Caco-2 (cell line): ENCODE results near the gene FBXO31. TPM values are rescaled to one million over a fixed set of nuclear protein-coding genes. Genes with fewer than 3 reads are reported as not detected.

ENCODE experiments used
- BruUV-seq: library from RNA; stranded (reverse); fragments of 400-500 nt; replicated peaks from 2 replicates; lab custom pipeline; 2021; lab: Mats Ljungman, UMichigan
- CTCF ChIA-PET: fragments of 300-600 bp; sonication (Branson Sonifier 250); formaldehyde crosslinking; loops from one replicate; lab custom pipeline; 2022; ENCODE audit warnings: antibody characterized with exemption; lab: Charles Lee
- POLR2A ChIA-PET: fragments of 300-600 bp; sonication (Branson Sonifier 250); formaldehyde crosslinking; loops from one replicate; lab custom pipeline; 2022; ENCODE audit warnings: antibody characterized with exemption; lab: Charles Lee
- DNase-seq, 2 experiments: peaks; one replicate each; pipeline versions ENCODE4 v3.0.0 to v3.0.0-alpha.2; 2020 to 2022
- H3K27me3 ChIP-seq: replicated peaks from 2 replicates; pipeline ENCODE4 v1.6.0; 2011; ENCODE audit warnings: low read length; ENCODE audit not compliant: control insufficient read depth, insufficient read depth
- H3K36me3 ChIP-seq: 2 replicates; pipeline ENCODE4 v1.5.1; 2011; ENCODE audit warnings: low read length; ENCODE audit not compliant: control insufficient read depth, insufficient read depth
- H3K4me1 ChIP-seq: fragments of 250-450 bp; sonication (Bioruptor Pico); 2 replicates; pipeline ENCODE4 v1.5.1; 2020; ENCODE audit warnings: mild to moderate bottlenecking
- H3K4me3 ChIP-seq: 2 replicates; pipeline ENCODE4 v1.5.1; 2011; ENCODE audit warnings: low read depth, mild to moderate bottlenecking, control low read depth, low read length
- H3K9me3 ChIP-seq: fragments of 250-450 bp; sonication (Bioruptor Pico); 2 replicates; pipeline ENCODE4 v1.5.1; 2020; ENCODE audit warnings: mild to moderate bottlenecking, moderate library complexity
- H3K27ac Mint-ChIP-seq: one replicate; pipeline ENCODE4 v1.8.0; 2022; ENCODE audit warnings: mixed read lengths; ENCODE audit not compliant: unreplicated experiment
- H3K27me3 Mint-ChIP-seq: one replicate; pipeline ENCODE4 v1.8.0; 2022; ENCODE audit warnings: mixed read lengths; ENCODE audit not compliant: insufficient read depth, unreplicated experiment
- H3K36me3 Mint-ChIP-seq: one replicate; pipeline ENCODE4 v1.8.0; 2022; ENCODE audit warnings: mild to moderate bottlenecking, mixed read lengths; ENCODE audit not compliant: insufficient read depth, unreplicated experiment
- H3K4me1 Mint-ChIP-seq: one replicate; pipeline ENCODE4 v1.8.0; 2022; ENCODE audit warnings: low read depth, mixed read lengths; ENCODE audit not compliant: unreplicated experiment
- H3K4me3 Mint-ChIP-seq: one replicate; pipeline ENCODE4 v1.8.0; 2022; ENCODE audit warnings: mild to moderate bottlenecking, moderate library complexity, mixed read lengths; ENCODE audit not compliant: unreplicated experiment
- H3K9me3 Mint-ChIP-seq: one replicate; pipeline ENCODE4 v1.8.0; 2022; ENCODE audit warnings: mixed read lengths; ENCODE audit not compliant: unreplicated experiment
- CTCF ChIP-seq, 2 experiments: fragments of 200-600 bp in 1 of 2; IDR thresholded peaks; 1 replicate in 1 of 2; 2 replicates in 1 of 2; pipeline versions ENCODE4 v1.5.1 to v1.8.0; 2011 to 2022; ENCODE audit warnings: antibody characterized with exemption in 1 of 2, control low read depth in 1 of 2, inconsistent platforms in 1 of 2, low read depth in 1 of 2, low read length in 1 of 2, mild to moderate bottlenecking in 1 of 2, moderate library complexity in 1 of 2; ENCODE audit not compliant: insufficient read depth in 1 of 2, severe bottlenecking in 1 of 2, unreplicated experiment in 1 of 2
- intact Hi-C: fragments of 100-400 bp; cut with micrococcal nuclease; formaldehyde crosslinking; loops from one replicate; pipeline ENCODE4 v1.10.0; 2022; ENCODE audit not compliant: unreplicated experiment
- total RNA-seq: library from RNA; stranded (reverse); gene quantifications from 2 replicates; pipeline ENCODE4 v1.2.3, GENCODE V29; 2022

The FBXO31 gene
- total RNA-seq, 1 experiment from 2014 or later: 55.6 TPM

GRCh38 chr16:87332150-87332549 is 51.4 kb downstream of the FBXO31 start:
- BruUV-seq: no TSS peak
- TF ChIP-seq CTCF (IDR thresholded peaks at IDR 0.05; ENCODE audit: insufficient read depth in 1 of 2, low read depth in 1 of 2, low read length in 1 of 2, severe bottlenecking in 1 of 2, unreplicated experiment in 1 of 2): no peak
- no peaks in the 10 kb centered on the region for H3K27me3 Mint-ChIP-seq
- H3K4me1 ChIP-seq: no peaks in the 10 kb centered on the region
- POLR2A ChIA-PET: no interaction called here
- CTCF ChIA-PET: no interaction called here
- H3K4me1 Mint-ChIP-seq: no peaks in the 10 kb centered on the region
- H3K4me3 ChIP-seq: no peak overlapping the region
- no peaks in the 10 kb centered on the region for H3K9me3 ChIP-seq
- no peak for DNase-seq
- H3K36me3 ChIP-seq: peaks cover 11% of the 10 kb centered on the region
- no peaks in the 10 kb centered on the region for H3K9me3 Mint-ChIP-seq
- intact Hi-C loops: no loop called here
- peaks cover 42% of the 10 kb centered on the region for H3K36me3 Mint-ChIP-seq
- H3K27me3 ChIP-seq: no peaks in the 10 kb centered on the region
- H3K4me3 Mint-ChIP-seq: no peak overlapping the region
- no peak overlapping the region for H3K27ac Mint-ChIP-seq

DNA sequence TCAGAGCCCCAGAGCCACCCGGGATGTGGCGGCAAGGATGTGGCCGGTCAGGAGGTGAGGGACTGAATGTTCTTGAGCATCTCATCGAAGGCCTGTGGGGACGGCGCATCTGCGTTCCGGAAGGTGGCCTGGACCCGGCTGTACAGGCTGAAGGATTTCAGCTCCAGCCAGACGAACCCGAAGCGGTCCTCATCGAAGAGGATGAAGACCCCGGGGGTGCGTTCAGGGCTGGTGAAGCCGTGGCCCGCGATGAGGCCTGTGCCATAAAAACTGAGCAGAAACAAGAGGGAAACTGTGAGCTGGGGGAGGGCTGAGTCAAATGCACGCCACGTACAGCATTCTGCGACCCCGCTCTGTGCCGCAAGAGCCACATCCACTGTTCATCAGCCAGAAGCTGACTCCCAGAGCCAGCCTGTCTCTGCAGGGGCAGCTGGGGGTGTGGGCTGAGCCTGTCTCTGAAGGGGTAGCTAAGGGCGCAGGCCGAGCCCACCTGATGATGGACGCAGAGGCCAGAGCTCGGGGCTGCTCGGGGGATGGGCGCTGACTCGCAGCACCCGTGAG is 52.3 kb downstream of the FBXO31 start:
- no peaks in the 10 kb centered on the region for H3K4me1 ChIP-seq
- POLR2A ChIA-PET: no interaction called here
- no TSS peak for BruUV-seq
- Mint-ChIP-seq H3K27me3 (no peaks in the 10 kb centered on the region), H3K36me3 (peaks cover 42% of the 10 kb centered on the region), H3K4me3 (no peak overlapping the region), H3K27ac (no peak overlapping the region), H3K4me1 (no peaks in the 10 kb centered on the region), H3K9me3 (no peaks in the 10 kb centered on the region)
- intact Hi-C loops: no loop called here
- no peak for TF ChIP-seq CTCF (IDR thresholded peaks at IDR 0.05; ENCODE audit: insufficient read depth in 1 of 2, low read depth in 1 of 2, low read length in 1 of 2, severe bottlenecking in 1 of 2, unreplicated experiment in 1 of 2)
- CTCF ChIA-PET: no interaction called here
- no peaks in the 10 kb centered on the region for H3K9me3 ChIP-seq
- peaks cover 10% of the 10 kb centered on the region for H3K36me3 ChIP-seq
- H3K27me3 ChIP-seq: no peaks in the 10 kb centered on the region
- no peak overlapping the region for H3K4me3 ChIP-seq
- no peak for DNase-seq

DNA sequence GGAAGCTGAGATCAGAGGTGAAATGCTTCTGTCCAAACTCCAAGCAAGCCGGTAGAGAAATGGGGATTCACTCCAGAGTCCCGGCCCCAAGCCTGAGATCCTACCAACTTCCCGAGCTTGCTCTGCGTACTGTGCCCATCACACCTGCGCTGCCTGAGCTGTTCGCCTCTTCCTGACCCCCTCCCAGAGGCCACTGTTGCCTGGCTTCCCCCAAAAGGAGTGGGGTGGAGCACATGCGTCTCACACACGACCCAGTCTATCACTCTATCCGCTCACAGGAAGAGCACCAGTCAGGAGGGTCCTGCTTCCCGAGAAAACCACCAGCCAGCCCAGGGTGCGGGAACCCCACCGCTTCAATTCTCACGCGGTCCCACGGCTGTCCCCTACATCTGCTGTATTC is 52.9 kb downstream of the FBXO31 start:
- ChIA-PET CTCF (no interaction called here), POLR2A (no interaction called here)
- no peaks in the 10 kb centered on the region for H3K9me3 ChIP-seq
- no peaks in the 10 kb centered on the region for H3K4me1 Mint-ChIP-seq
- no peak for DNase-seq
- H3K36me3 Mint-ChIP-seq: peaks cover 42% of the 10 kb centered on the region
- no peaks in the 10 kb centered on the region for H3K27me3 Mint-ChIP-seq
- H3K4me3 Mint-ChIP-seq: no peak overlapping the region
- no peaks in the 10 kb centered on the region for H3K27me3 ChIP-seq
- H3K4me1 ChIP-seq: no peaks in the 10 kb centered on the region
- no TSS peak for BruUV-seq
- H3K9me3 Mint-ChIP-seq: no peaks in the 10 kb centered on the region
- TF ChIP-seq CTCF (IDR thresholded peaks at IDR 0.05; ENCODE audit: insufficient read depth in 1 of 2, low read depth in 1 of 2, low read length in 1 of 2, severe bottlenecking in 1 of 2, unreplicated experiment in 1 of 2): no peak
- H3K36me3 ChIP-seq: peaks cover 10% of the 10 kb centered on the region
- no peak overlapping the region for H3K27ac Mint-ChIP-seq
- intact Hi-C loops: no loop called here
- no peak overlapping the region for H3K4me3 ChIP-seq
